ENCODE measurements around the gene PPIL4. TPM values are rescaled to one million over a fixed set of nuclear protein-coding genes. Genes with fewer than 3 reads are reported as not detected.

PPIL4 gene
- total and polyA plus RNA-seq, 2 of the 13 experiments (the other 11 are each of a cell fraction or from before 2014, with no cell fraction given): 5.5 to 46.0 TPM

DNA sequence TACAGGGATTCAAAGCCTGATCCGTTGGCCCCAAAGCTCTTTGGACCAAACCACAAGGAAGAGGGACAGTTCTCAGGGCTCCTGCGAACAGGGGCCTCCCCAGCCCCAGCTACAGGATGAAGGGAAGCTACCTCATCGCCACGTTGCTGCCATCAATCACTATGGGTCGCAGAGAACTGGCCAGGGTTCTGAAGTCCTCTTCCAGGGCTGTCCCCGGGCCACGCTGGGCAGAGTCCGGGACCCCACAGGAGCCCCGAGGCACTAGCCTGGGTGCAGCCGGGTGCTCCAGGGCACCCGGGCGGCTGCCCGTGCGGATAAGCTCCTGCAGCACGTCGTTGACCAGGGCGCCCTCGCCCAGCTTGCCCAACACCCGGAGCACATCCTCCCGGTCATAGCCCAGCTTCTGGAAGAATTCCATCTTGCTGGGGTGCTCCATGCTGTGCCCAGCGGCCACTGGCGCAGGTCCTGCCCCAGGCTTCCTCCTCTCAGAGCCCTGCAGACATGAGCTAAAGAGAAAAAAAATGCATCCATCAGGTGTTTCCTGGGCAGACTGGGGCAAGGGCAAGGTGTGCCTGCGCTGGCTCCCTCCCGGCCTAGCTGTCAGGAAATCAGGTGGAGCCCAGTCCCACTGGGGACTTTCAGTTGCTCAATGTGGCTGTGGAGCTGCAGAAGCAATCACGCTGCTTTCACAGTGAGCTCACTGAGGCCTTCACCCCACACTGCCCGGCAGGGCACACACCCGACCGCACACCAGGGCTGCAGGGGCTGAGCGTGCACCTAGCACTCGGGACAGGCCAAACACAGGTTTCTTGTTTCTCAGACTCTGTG lies 71.5 kb downstream of the PPIL4 start (continued):
- TF ChIP-seq NCOA1 (CRISPR knock-in tag; IDR thresholded peaks at IDR 0.05) (no peak), ZNF446 (CRISPR knock-in tag; IDR thresholded peaks at IDR 0.05) (no peak), ZNF788 (CRISPR knock-in tag; IDR thresholded peaks at IDR 0.05; ENCODE audit: borderline replicate concordance) (no peak), KDM5A (IDR thresholded peaks at IDR 0.05; ENCODE audit: borderline replicate concordance, low read length) (no peak), PRPF4 (IDR thresholded peaks at IDR 0.05; ENCODE audit: low read depth, low read length, poor library complexity, severe bottlenecking) (no peak), POGK (CRISPR knock-in tag; conservative IDR thresholded peaks at IDR 0.05) (no peak)
- TF ChIP-seq, protein P1, sequence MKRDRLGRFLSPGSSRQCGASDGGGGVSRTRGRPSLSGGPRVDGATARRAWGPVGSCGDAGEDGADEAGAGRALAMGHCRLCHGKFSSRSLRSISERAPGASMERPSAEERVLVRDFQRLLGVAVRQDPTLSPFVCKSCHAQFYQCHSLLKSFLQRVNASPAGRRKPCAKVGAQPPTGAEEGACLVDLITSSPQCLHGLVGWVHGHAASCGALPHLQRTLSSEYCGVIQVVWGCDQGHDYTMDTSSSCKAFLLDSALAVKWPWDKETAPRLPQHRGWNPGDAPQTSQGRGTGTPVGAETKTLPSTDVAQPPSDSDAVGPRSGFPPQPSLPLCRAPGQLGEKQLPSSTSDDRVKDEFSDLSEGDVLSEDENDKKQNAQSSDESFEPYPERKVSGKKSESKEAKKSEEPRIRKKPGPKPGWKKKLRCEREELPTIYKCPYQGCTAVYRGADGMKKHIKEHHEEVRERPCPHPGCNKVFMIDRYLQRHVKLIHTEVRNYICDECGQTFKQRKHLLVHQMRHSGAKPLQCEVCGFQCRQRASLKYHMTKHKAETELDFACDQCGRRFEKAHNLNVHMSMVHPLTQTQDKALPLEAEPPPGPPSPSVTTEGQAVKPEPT (CRISPR knock-in tag; IDR thresholded peaks at IDR 0.05; ENCODE audit: low read depth): no peak
